ENCODE measurements around the gene TTYH3. TPM values are rescaled to one million over a fixed set of nuclear protein-coding genes. Genes with fewer than 3 reads are reported as not detected.

Gene TTYH3
- total and polyA plus RNA-seq, 2 donors (not counting 1 experiment from before 2014, with no cell fraction given), result 17.4 to 19.7 TPM

GRCh38 chr7:2605608-2606538, 25.9 kb upstream of the TTYH3 start:
- no peaks in the 10 kb centered on the region for H3K9me3 ChIP-seq (ENCODE audit: control insufficient read depth, insufficient read depth, low read depth, low read length)
- DNase-seq (ENCODE audit: low read depth in 2 of 2), result no peak
- H3K4me3 ChIP-seq (replicated peaks in 1 of 4; ENCODE audit: control extremely low read depth in 1 of 4, insufficient read depth in 1 of 4, low read depth in 3 of 4, low read length in 4 of 4), result no peak overlapping the region
- H3K4me1 ChIP-seq (ENCODE audit: control insufficient read depth, extremely low read depth, insufficient read depth, low read length), result no peaks in the 10 kb centered on the region
- H3K9ac ChIP-seq (ENCODE audit: insufficient read depth, low read length), result no peak overlapping the region
- H3K79me2 ChIP-seq (ENCODE audit: control insufficient read depth, insufficient read depth, low read length), result no peaks in the 10 kb centered on the region
- H3K36me3 ChIP-seq (ENCODE audit: control insufficient read depth, insufficient read depth, low read length), result peaks cover 2% of the 10 kb centered on the region
- TF ChIP-seq, protein P1, sequence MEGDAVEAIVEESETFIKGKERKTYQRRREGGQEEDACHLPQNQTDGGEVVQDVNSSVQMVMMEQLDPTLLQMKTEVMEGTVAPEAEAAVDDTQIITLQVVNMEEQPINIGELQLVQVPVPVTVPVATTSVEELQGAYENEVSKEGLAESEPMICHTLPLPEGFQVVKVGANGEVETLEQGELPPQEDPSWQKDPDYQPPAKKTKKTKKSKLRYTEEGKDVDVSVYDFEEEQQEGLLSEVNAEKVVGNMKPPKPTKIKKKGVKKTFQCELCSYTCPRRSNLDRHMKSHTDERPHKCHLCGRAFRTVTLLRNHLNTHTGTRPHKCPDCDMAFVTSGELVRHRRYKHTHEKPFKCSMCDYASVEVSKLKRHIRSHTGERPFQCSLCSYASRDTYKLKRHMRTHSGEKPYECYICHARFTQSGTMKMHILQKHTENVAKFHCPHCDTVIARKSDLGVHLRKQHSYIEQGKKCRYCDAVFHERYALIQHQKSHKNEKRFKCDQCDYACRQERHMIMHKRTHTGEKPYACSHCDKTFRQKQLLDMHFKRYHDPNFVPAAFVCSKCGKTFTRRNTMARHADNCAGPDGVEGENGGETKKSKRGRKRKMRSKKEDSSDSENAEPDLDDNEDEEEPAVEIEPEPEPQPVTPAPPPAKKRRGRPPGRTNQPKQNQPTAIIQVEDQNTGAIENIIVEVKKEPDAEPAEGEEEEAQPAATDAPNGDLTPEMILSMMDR (conservative IDR thresholded peaks at IDR 0.05 in 1 of 2, IDR thresholded peaks at IDR 0.05 in 1 of 2; ENCODE audit: low read depth in 1 of 2, low read length in 2 of 2), result no peak
- no peak for TF ChIP-seq EZH2 (IDR thresholded peaks at IDR 0.05; ENCODE audit: low read length, missing control alignments)
- no peaks in the 10 kb centered on the region for H4K20me1 ChIP-seq (ENCODE audit: control insufficient read depth, extremely low read depth, insufficient read depth, low read length)
- no peaks in the 10 kb centered on the region for H3K27me3 ChIP-seq (ENCODE audit: control insufficient read depth, insufficient read depth, low read length)
- no peak overlapping the region for H3K27ac ChIP-seq (ENCODE audit: insufficient read depth, low read length)
- no peak overlapping the region for H2AFZ ChIP-seq (ENCODE audit: low read length)
- H3K4me2 ChIP-seq (ENCODE audit: extremely low read depth, insufficient read depth, low read length), result no peak overlapping the region

GRCh38 chr7:2606539-2606936, 25.2 kb upstream of the TTYH3 start:
- Histone ChIP-seq H3K27ac (ENCODE audit: insufficient read depth, low read length) (no peak overlapping the region), H2AFZ (ENCODE audit: low read length) (no peak overlapping the region), H3K27me3 (ENCODE audit: control insufficient read depth, insufficient read depth, low read length) (no peaks in the 10 kb centered on the region), H3K36me3 (ENCODE audit: control insufficient read depth, insufficient read depth, low read length) (no peaks in the 10 kb centered on the region), H3K9me3 (ENCODE audit: control insufficient read depth, insufficient read depth, low read depth, low read length) (no peaks in the 10 kb centered on the region), H3K9ac (ENCODE audit: insufficient read depth, low read length) (no peak overlapping the region), H4K20me1 (ENCODE audit: control insufficient read depth, extremely low read depth, insufficient read depth, low read length) (no peaks in the 10 kb centered on the region), H3K79me2 (ENCODE audit: control insufficient read depth, insufficient read depth, low read length) (no peaks in the 10 kb centered on the region), H3K4me3 (replicated peaks in 1 of 4; ENCODE audit: control extremely low read depth in 1 of 4, insufficient read depth in 1 of 4, low read depth in 3 of 4, low read length in 4 of 4) (no peak overlapping the region), H3K4me2 (ENCODE audit: extremely low read depth, insufficient read depth, low read length) (no peak overlapping the region), H3K4me1 (ENCODE audit: control insufficient read depth, extremely low read depth, insufficient read depth, low read length) (no peaks in the 10 kb centered on the region)
- DNase-seq (ENCODE audit: low read depth in 2 of 2), result no peak
- no peak for TF ChIP-seq EZH2 (IDR thresholded peaks at IDR 0.05; ENCODE audit: low read length, missing control alignments)
- TF ChIP-seq, protein P1 (conservative IDR thresholded peaks at IDR 0.05 in 1 of 2, IDR thresholded peaks at IDR 0.05 in 1 of 2; ENCODE audit: low read depth in 1 of 2, low read length in 2 of 2), result no peak

GRCh38 chr7:2607122-2607922, 24.5 kb upstream of the TTYH3 start:
- Histone ChIP-seq H3K9ac (ENCODE audit: insufficient read depth, low read length) (no peak overlapping the region), H3K27ac (ENCODE audit: insufficient read depth, low read length) (no peak overlapping the region), H3K4me1 (ENCODE audit: control insufficient read depth, extremely low read depth, insufficient read depth, low read length) (no peaks in the 10 kb centered on the region), H3K79me2 (ENCODE audit: control insufficient read depth, insufficient read depth, low read length) (no peaks in the 10 kb centered on the region), H2AFZ (ENCODE audit: low read length) (no peak overlapping the region), H3K27me3 (ENCODE audit: control insufficient read depth, insufficient read depth, low read length) (no peaks in the 10 kb centered on the region), H3K4me3 (replicated peaks in 1 of 4; ENCODE audit: control extremely low read depth in 1 of 4, insufficient read depth in 1 of 4, low read depth in 3 of 4, low read length in 4 of 4) (no peak overlapping the region), H3K4me2 (ENCODE audit: extremely low read depth, insufficient read depth, low read length) (no peak overlapping the region), H3K36me3 (ENCODE audit: control insufficient read depth, insufficient read depth, low read length) (no peaks in the 10 kb centered on the region), H4K20me1 (ENCODE audit: control insufficient read depth, extremely low read depth, insufficient read depth, low read length) (no peaks in the 10 kb centered on the region), H3K9me3 (ENCODE audit: control insufficient read depth, insufficient read depth, low read depth, low read length) (no peaks in the 10 kb centered on the region)
- no peak for TF ChIP-seq EZH2 (IDR thresholded peaks at IDR 0.05; ENCODE audit: low read length, missing control alignments)
- TF ChIP-seq, protein P1 (conservative IDR thresholded peaks at IDR 0.05 in 1 of 2, IDR thresholded peaks at IDR 0.05 in 1 of 2; ENCODE audit: low read depth in 1 of 2, low read length in 2 of 2), result no peak
- DNase-seq (ENCODE audit: low read depth in 2 of 2), result no peak

Data from fibroblast of lung (primary cell).